IMR-90 (cell line): Measurements from ENCODE around the gene PITX2. TPM values are rescaled to one million over a fixed set of nuclear protein-coding genes. Genes with fewer than 3 reads are reported as not detected.

Source experiments
- ATAC-seq: fragments of 200-7000 bp; cut with Tn5 transposase; 2 replicates; pipeline ENCODE4 v1.9.1; 2020; ENCODE audit warnings: low read depth, mild to moderate bottlenecking, moderate library complexity
- BruUV-seq: library from RNA; stranded (reverse); fragments of 400-500 nt; replicated peaks from 2 replicates; lab custom pipeline; 2021; lab: Mats Ljungman, UMichigan
- CTCF ChIA-PET: fragments of 300-600 bp; formaldehyde crosslinking; extraction: SDS; loops from one replicate; lab custom pipeline; 2021; ENCODE audit warnings: antibody characterized with exemption; lab: Yijun Ruan, JAX
- POLR2A ChIA-PET: fragments of 300-600 bp; sonication (Branson Sonifier 250); formaldehyde crosslinking; loops from one replicate; lab custom pipeline; 2022; ENCODE audit warnings: antibody characterized with exemption; ENCODE audit not compliant: unreplicated experiment; lab: Charles Lee
- DNase-seq: peaks from one replicate; pipeline ENCODE4 v3.0.0; 2013
- H2AFZ ChIP-seq: replicated peaks from 2 replicates; pipeline ENCODE3; 2013; ENCODE audit warnings: low read length, mild to moderate bottlenecking; ENCODE audit not compliant: poor library complexity
- H2AK5ac ChIP-seq: 2 replicates; pipeline ENCODE4 v1.6.1; 2013; ENCODE audit warnings: low read depth, low read length, inconsistent platforms
- H2AK9ac ChIP-seq: replicated peaks from 2 replicates; pipeline ENCODE3; 2013; ENCODE audit warnings: mild to moderate bottlenecking, low read depth, low read length, moderate library complexity; ENCODE audit not compliant: poor library complexity
- H2BK120ac ChIP-seq: 2 replicates; pipeline ENCODE4 v1.6.1; 2013; ENCODE audit warnings: low read depth, low read length, inconsistent platforms
- H2BK15ac ChIP-seq: 3 replicates; pipeline ENCODE4 v1.6.1; 2013; ENCODE audit warnings: low read depth, low read length, inconsistent platforms
- H2BK20ac ChIP-seq: 2 replicates; pipeline ENCODE4 v1.6.1; 2013; ENCODE audit warnings: low read depth, mild to moderate bottlenecking, inconsistent platforms, low read length, moderate library complexity
- H2BK5ac ChIP-seq: 2 replicates; pipeline ENCODE4 v1.6.1; 2013; ENCODE audit warnings: mild to moderate bottlenecking, low read depth, low read length, inconsistent platforms; ENCODE audit not compliant: poor library complexity, severe bottlenecking
- H3K14ac ChIP-seq: replicated peaks from 2 replicates; pipeline ENCODE4 v1.6.1; 2013; ENCODE audit warnings: low read depth, low read length, inconsistent platforms
- H3K18ac ChIP-seq: 2 replicates; pipeline ENCODE4 v1.6.1; 2013; ENCODE audit warnings: low read depth, low read length, control low read depth
- H3K23ac ChIP-seq: 2 replicates; pipeline ENCODE4 v1.6.1; 2013; ENCODE audit warnings: low read depth, low read length, inconsistent platforms
- H3K27ac ChIP-seq: 2 replicates; pipeline ENCODE4 v1.5.1; 2013; ENCODE audit warnings: mild to moderate bottlenecking, control low read depth, low read length; ENCODE audit not compliant: insufficient read depth
- H3K27me3 ChIP-seq: 2 replicates; pipeline ENCODE4 v1.6.1; 2013; ENCODE audit warnings: low read length; ENCODE audit not compliant: control insufficient read depth, insufficient read depth
- H3K36me3 ChIP-seq: 2 replicates; pipeline ENCODE4 v1.6.1; 2013; ENCODE audit warnings: low read length, mixed read lengths; ENCODE audit not compliant: control insufficient read depth, insufficient read depth
- H3K4ac ChIP-seq: 2 replicates; pipeline ENCODE4 v1.6.1; 2013; ENCODE audit warnings: low read depth, low read length, inconsistent platforms
- H3K4me1 ChIP-seq: 2 replicates; pipeline ENCODE4 v1.6.1; 2013; ENCODE audit warnings: low read length, mixed read lengths; ENCODE audit not compliant: control insufficient read depth, insufficient read depth
- H3K4me2 ChIP-seq: 2 replicates; pipeline ENCODE4 v1.6.1; 2013; ENCODE audit warnings: low read depth, mild to moderate bottlenecking, control low read depth, low read length, moderate library complexity
- H3K4me3 ChIP-seq: 2 replicates; pipeline ENCODE4 v1.5.1; 2013; ENCODE audit warnings: low read depth, mild to moderate bottlenecking, control low read depth, low read length, moderate library complexity; ENCODE audit not compliant: insufficient read depth
- H3K56ac ChIP-seq: 2 replicates; pipeline ENCODE4 v1.6.1; 2013; ENCODE audit warnings: low read length, inconsistent platforms; ENCODE audit not compliant: insufficient read depth; ENCODE audit errors: extremely low read depth
- H3K79me1 ChIP-seq, 2 experiments: 2 replicates each; pipeline ENCODE4 v1.6.1; 2013; ENCODE audit warnings: low read length in 2 of 2, inconsistent platforms in 1 of 2, low read depth in 1 of 2
- H3K9ac ChIP-seq: 2 replicates; pipeline ENCODE4 v1.6.1; 2013; ENCODE audit warnings: low read depth, low read length, control low read depth
- H3K9me1 ChIP-seq: 2 replicates; pipeline ENCODE4 v1.6.1; 2013; ENCODE audit warnings: low read length, inconsistent platforms; ENCODE audit not compliant: insufficient read depth
- H3K9me3 ChIP-seq: 2 replicates; pipeline ENCODE4 v1.6.1; 2013; ENCODE audit warnings: low read length; ENCODE audit not compliant: control insufficient read depth, insufficient read depth
- H4K20me1 ChIP-seq: 2 replicates; pipeline ENCODE4 v1.6.1; 2013; ENCODE audit warnings: low read length, inconsistent platforms; ENCODE audit not compliant: insufficient read depth
- H4K5ac ChIP-seq: 2 replicates; pipeline ENCODE4 v1.6.1; 2013; ENCODE audit warnings: mild to moderate bottlenecking, low read depth, low read length, control low read depth
- H4K8ac ChIP-seq, 2 experiments: 2 replicates each; pipeline ENCODE4 v1.6.1; 2013; ENCODE audit warnings: low read depth in 2 of 2, low read length in 2 of 2, control low read depth in 1 of 2, inconsistent platforms in 1 of 2
- H4K91ac ChIP-seq: 2 replicates; pipeline ENCODE4 v1.6.1; 2013; ENCODE audit warnings: low read depth, low read length, inconsistent platforms; ENCODE audit not compliant: insufficient read depth
- BHLHE40 ChIP-seq: fragments of 150-350 bp; IDR thresholded peaks from 2 replicates; pipeline ENCODE4 v1.6.1; 2016; ENCODE audit warnings: mild to moderate bottlenecking, low read depth, low read length
- CHD1 ChIP-seq: IDR thresholded peaks from 2 replicates; pipeline ENCODE4 v1.6.1; 2012; ENCODE audit warnings: low read depth, low read length, improper control_type of control experiment
- MAFK ChIP-seq: IDR thresholded peaks from 2 replicates; pipeline ENCODE4 v1.6.1; 2012; ENCODE audit warnings: low read depth, low read length, improper control_type of control experiment
- POLR2A ChIP-seq: IDR thresholded peaks from 2 replicates; pipeline ENCODE4 v1.6.1; 2012; ENCODE audit warnings: mild to moderate bottlenecking, low read depth, low read length
- RFX5 ChIP-seq: IDR thresholded peaks from 2 replicates; pipeline ENCODE4 v1.8.0; 2012; ENCODE audit warnings: low read depth, mild to moderate bottlenecking, low read length, moderate library complexity
- SMC3 ChIP-seq: fragments of 150-350 bp; IDR thresholded peaks from 2 replicates; pipeline ENCODE4 v1.6.1; 2016; ENCODE audit warnings: low read depth, mild to moderate bottlenecking, antibody characterized with exemption, low read length, moderate library complexity
- WGBS, 2 experiments: methylation state at CpG; one replicate each; pipeline versions ENCODE4 v1.1.5 to v1.1.7; 2013; ENCODE audit warnings: missing lambda C conversion rate in 2 of 2; ENCODE audit not compliant: insufficient read length in 1 of 2; ENCODE audit errors: extremely low coverage in 2 of 2; 5-methylcytosine and 5-hydroxymethylcytosine counted together
- dilution Hi-C: fragments of 300-500 bp; cut with HindIII; formaldehyde crosslinking; loops from one replicate; pipeline ENCODE4 v1.14.3; 2018; ENCODE audit warnings: low sequenced_read_pairs; ENCODE audit not compliant: unreplicated experiment
- in situ Hi-C: fragments of 300-500 bp; cut with MboI; formaldehyde crosslinking; loops from 3 replicates; pipeline ENCODE4 v1.14.3; 2019; ENCODE audit warnings: low sequenced_read_pairs, inconsistent platforms, mixed read lengths
- intact Hi-C: fragments of 100-400 bp; cut with micrococcal nuclease; formaldehyde crosslinking; loops from 2 replicates; pipeline ENCODE4 v1.10.0; 2022
- polyA plus RNA-seq, 3 experiments: library from polyadenylated mRNA; depleted of rRNA; stranded (reverse); fragments of >200 nt; gene quantifications; 2 replicates each; pipeline ENCODE4 v1.2.3, GENCODE V29; 2012; ENCODE audit warnings: low replicate concordance in 1 of 3
- total RNA-seq: library from RNA; depleted of rRNA; stranded (reverse); fragments of >200 nt; gene quantifications from 2 replicates; pipeline ENCODE4 v1.2.3, GENCODE V29; 2012
- TF ChIP-seq, protein P1 (sequence below): fragments of 150-350 bp; IDR thresholded peaks from 2 replicates; pipeline ENCODE4 v1.6.1; 2017; ENCODE audit warnings: mild to moderate bottlenecking, antibody characterized with exemption, low read length, low read depth

Gene PITX2
- total and polyA plus RNA-seq, 2 of the 4 experiments (the other 2 are of a cell fraction) = 3.0 to 6.3 TPM

DNA sequence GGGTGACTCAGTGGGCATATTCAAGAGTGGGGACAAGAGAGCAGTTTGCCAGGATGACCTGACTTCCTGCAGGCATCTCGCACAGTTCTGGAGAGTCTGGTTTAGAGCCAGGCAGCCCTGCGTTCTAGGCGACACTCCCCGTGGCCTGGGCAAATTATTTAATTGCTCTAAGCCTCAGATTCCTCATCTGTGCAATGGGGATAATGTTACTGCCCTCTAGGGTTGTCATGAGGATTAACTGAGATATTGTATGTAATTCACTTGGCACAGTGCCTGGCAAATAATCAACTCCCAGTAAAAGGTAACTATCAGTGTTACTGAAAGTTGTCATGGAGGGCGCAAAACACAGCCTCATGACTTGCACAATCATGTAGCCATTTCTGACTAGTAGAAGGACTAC, 48.8 kb upstream of the PITX2 start:
- no peaks in the 10 kb centered on the region for H3K27me3 ChIP-seq
- H2BK120ac ChIP-seq = no peak overlapping the region
- no peak overlapping the region for H2AK5ac ChIP-seq
- no peak overlapping the region for H2BK20ac ChIP-seq
- H3K36me3 ChIP-seq = no peaks in the 10 kb centered on the region
- BruUV-seq = no TSS peak
- no peak overlapping the region for H3K23ac ChIP-seq
- no peak overlapping the region for H2BK5ac ChIP-seq
- dilution Hi-C loops = no loop called here
- H3K27ac ChIP-seq = no peak overlapping the region
- H3K9me1 ChIP-seq = peaks cover 3% of the 10 kb centered on the region; the same call in 1 of the 2 replicates
- intact Hi-C loops = no loop called here
- no peak overlapping the region for H4K5ac ChIP-seq
- CTCF ChIA-PET = no interaction called here
- H3K79me1 ChIP-seq = no peaks in the 10 kb centered on the region
- no peaks in the 10 kb centered on the region for H3K9me3 ChIP-seq
- H2AFZ ChIP-seq = no peak overlapping the region
- no peak overlapping the region for H4K91ac ChIP-seq
- H3K14ac ChIP-seq = no peak overlapping the region
- H3K4me3 ChIP-seq = no peak overlapping the region
- no peak for TF ChIP-seq POLR2A
- TF ChIP-seq RFX5 = no peak
- no peak for TF ChIP-seq CHD1
- TF ChIP-seq, protein P1, sequence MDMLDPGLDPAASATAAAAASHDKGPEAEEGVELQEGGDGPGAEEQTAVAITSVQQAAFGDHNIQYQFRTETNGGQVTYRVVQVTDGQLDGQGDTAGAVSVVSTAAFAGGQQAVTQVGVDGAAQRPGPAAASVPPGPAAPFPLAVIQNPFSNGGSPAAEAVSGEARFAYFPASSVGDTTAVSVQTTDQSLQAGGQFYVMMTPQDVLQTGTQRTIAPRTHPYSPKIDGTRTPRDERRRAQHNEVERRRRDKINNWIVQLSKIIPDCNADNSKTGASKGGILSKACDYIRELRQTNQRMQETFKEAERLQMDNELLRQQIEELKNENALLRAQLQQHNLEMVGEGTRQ = no peak
- TF ChIP-seq BHLHE40 = no peak
- TF ChIP-seq MAFK = no peak
- no peak for TF ChIP-seq SMC3
- DNase-seq (no peak), ATAC-seq (no peak)
- H3K4me2 ChIP-seq = no peak overlapping the region
- POLR2A ChIA-PET = no interaction called here
- no peak overlapping the region for H3K9ac ChIP-seq
- no peak overlapping the region for H2BK15ac ChIP-seq
- no peak overlapping the region for H4K8ac ChIP-seq
- H3K18ac ChIP-seq = no peak overlapping the region
- no peak overlapping the region for H3K4ac ChIP-seq
- no peak overlapping the region for H3K56ac ChIP-seq
- in situ Hi-C loops = no loop called here
- no peaks in the 10 kb centered on the region for H3K4me1 ChIP-seq
- no peak overlapping the region for H2AK9ac ChIP-seq
- WGBS, 2 experiments = 100% methylated on average over 2 of the region's 5 CpGs; no CpG with 5 or more reads in 1 of the 2 experiments
- no peaks in the 10 kb centered on the region for H4K20me1 ChIP-seq
